Glutamatergic neuron (in vitro differentiated cells): ENCODE results near the gene SOWAHA. TPM values are rescaled to one million over a fixed set of nuclear protein-coding genes. Genes with fewer than 3 reads are reported as not detected.

Source experiments
- DNase-seq: peaks from one replicate; pipeline ENCODE4 v3.0.0; 2022
- H3K27ac Mint-ChIP-seq: one replicate; pipeline ENCODE4 v1.8.0; 2020; ENCODE audit warnings: mild to moderate bottlenecking, mixed read lengths, inconsistent platforms; ENCODE audit not compliant: unreplicated experiment
- H3K27me3 Mint-ChIP-seq: one replicate; pipeline ENCODE4 v1.8.0; 2020; ENCODE audit warnings: mild to moderate bottlenecking, moderate library complexity, mixed read lengths, inconsistent platforms; ENCODE audit not compliant: unreplicated experiment
- H3K36me3 Mint-ChIP-seq: one replicate; pipeline ENCODE4 v1.8.0; 2020; ENCODE audit warnings: mild to moderate bottlenecking, mixed read lengths, inconsistent platforms; ENCODE audit not compliant: unreplicated experiment
- H3K4me1 Mint-ChIP-seq: one replicate; pipeline ENCODE4 v1.8.0; 2020; ENCODE audit warnings: mild to moderate bottlenecking, low read depth, mixed read lengths, inconsistent platforms; ENCODE audit not compliant: unreplicated experiment
- H3K4me3 Mint-ChIP-seq: one replicate; pipeline ENCODE4 v1.8.0; 2020; ENCODE audit warnings: mild to moderate bottlenecking, mixed read lengths, inconsistent platforms; ENCODE audit not compliant: unreplicated experiment
- H3K9me3 Mint-ChIP-seq: one replicate; pipeline ENCODE4 v1.8.0; 2020; ENCODE audit warnings: mild to moderate bottlenecking, moderate library complexity, mixed read lengths, inconsistent platforms; ENCODE audit not compliant: unreplicated experiment
- CTCF ChIP-seq: fragments of 200-600 bp; sonication (generic); IDR thresholded peaks from one replicate; pipeline ENCODE4 v1.5.0; 2021; ENCODE audit not compliant: partially characterized antibody, unreplicated experiment
- total RNA-seq: library from RNA; stranded (reverse); fragmentation: NEBNext Ultra II Directional; extraction: Animal tissue kit (Norgen Biotek cat#: 25700); gene quantifications from one replicate; pipeline ENCODE4 v1.2.1, GENCODE V29; 2021; ENCODE audit not compliant: unreplicated experiment

Gene SOWAHA
- total RNA-seq, 1 donor from 2014 or later = 0.12 TPM

GRCh38 chr5:132828846-132829494 is 15.9 kb downstream of the SOWAHA start:
- H3K36me3 Mint-ChIP-seq = no peaks in the 10 kb centered on the region

GRCh38 chr5:132829742-132830435 is 16.8 kb downstream of the SOWAHA start:
- Mint-ChIP-seq H3K4me1 (no peaks in the 10 kb centered on the region), H3K27me3 (peaks cover 28% of the 10 kb centered on the region), H3K4me3 (peak overlapping the region; percentile 77), H3K27ac (no peak overlapping the region), H3K36me3 (no peaks in the 10 kb centered on the region), H3K9me3 (peaks cover 8% of the 10 kb centered on the region)
- peak; percentile 82 for DNase-seq
- TF ChIP-seq CTCF = peak; percentile 75

More at GRCh38 chr5:132828846-132829494, 15.9 kb downstream of the SOWAHA start:
- H3K27me3 Mint-ChIP-seq = peaks cover 31% of the 10 kb centered on the region
- H3K27ac Mint-ChIP-seq = no peak overlapping the region
- H3K9me3 Mint-ChIP-seq = peaks cover 8% of the 10 kb centered on the region
- no peaks in the 10 kb centered on the region for H3K4me1 Mint-ChIP-seq
- TF ChIP-seq CTCF = no peak
- no peak for DNase-seq
- peak overlapping the region; percentile 41 for H3K4me3 Mint-ChIP-seq

- Mint-ChIP-seq H3K27me3 (peaks cover 28% of the 10 kb centered on the region), H3K27ac (no peak within 1 kb of the TSS), H3K4me1 (no peaks in the 10 kb centered on the region), H3K4me3 (peak within 1 kb of the TSS; percentile 81), H3K36me3 (no peaks in the 10 kb centered on the region), H3K9me3 (peaks cover 6% of the 10 kb centered on the region)
- DNase-seq = peak; percentile 50
- no peak for TF ChIP-seq CTCF
Measured at GRCh38 chr5:132830436-132831094, 17.5 kb downstream of the SOWAHA start, which contains the start of gene SHROOM1. Gene SHROOM1 (minus strand): TSS chr5:132830647. CDS start chr5:132826140, 4,507 bp downstream.

GRCh38 chr5:132831095-132831860 is 18.2 kb downstream of the SOWAHA start:
- no peak for TF ChIP-seq CTCF
- Mint-ChIP-seq H3K4me1 (no peaks in the 10 kb centered on the region), H3K36me3 (no peaks in the 10 kb centered on the region), H3K9me3 (peaks cover 6% of the 10 kb centered on the region), H3K27ac (no peak overlapping the region), H3K4me3 (peak overlapping the region; percentile 81), H3K27me3 (peaks cover 28% of the 10 kb centered on the region)
- DNase-seq = no peak
